ENCODE measurements around the gene NGLY1. TPM values are rescaled to one million over a fixed set of nuclear protein-coding genes. Genes with fewer than 3 reads are reported as not detected.

NGLY1 gene
- total RNA-seq, 1 donor from 2014 or later = 23.3 TPM

DNA sequence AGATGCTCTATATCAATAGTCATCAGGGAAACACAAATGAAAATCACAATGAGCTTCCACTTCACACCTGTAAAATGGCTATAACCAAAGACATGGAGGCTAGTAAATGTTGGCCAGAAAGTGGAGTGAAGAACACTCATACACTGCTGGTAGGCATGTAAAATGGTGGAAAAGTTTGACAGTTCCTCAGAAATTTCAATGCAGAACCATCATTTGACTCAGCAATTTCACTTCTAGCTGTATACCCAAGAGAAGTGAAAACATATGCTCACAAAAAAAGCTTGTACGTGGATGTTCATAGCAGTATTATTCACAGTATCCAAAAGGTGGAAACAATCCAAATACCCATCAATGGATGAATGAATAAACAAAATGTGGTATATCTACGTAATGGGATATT is 99.4 kb downstream of the NGLY1 start:
- DNase-seq (ENCODE audit: low read depth) = no peak
- H3K36me3 ChIP-seq (ENCODE audit: control insufficient read depth, insufficient read depth, low read length) = no peaks in the 10 kb centered on the region
- no peak overlapping the region for H3K4me3 ChIP-seq (ENCODE audit: low read depth, low read length)
- TF ChIP-seq CTCF (IDR thresholded peaks at IDR 0.05; ENCODE audit: insufficient read depth, low read length, poor library complexity, severe bottlenecking) = no peak
- H3K27me3 ChIP-seq (ENCODE audit: control insufficient read depth, insufficient read depth, low read length) = no peaks in the 10 kb centered on the region

GRCh38 chr3:25683410-25683809 is 99.8 kb downstream of the NGLY1 start:
- TF ChIP-seq CTCF (IDR thresholded peaks at IDR 0.05; ENCODE audit: insufficient read depth, low read length, poor library complexity, severe bottlenecking) = no peak

DNA sequence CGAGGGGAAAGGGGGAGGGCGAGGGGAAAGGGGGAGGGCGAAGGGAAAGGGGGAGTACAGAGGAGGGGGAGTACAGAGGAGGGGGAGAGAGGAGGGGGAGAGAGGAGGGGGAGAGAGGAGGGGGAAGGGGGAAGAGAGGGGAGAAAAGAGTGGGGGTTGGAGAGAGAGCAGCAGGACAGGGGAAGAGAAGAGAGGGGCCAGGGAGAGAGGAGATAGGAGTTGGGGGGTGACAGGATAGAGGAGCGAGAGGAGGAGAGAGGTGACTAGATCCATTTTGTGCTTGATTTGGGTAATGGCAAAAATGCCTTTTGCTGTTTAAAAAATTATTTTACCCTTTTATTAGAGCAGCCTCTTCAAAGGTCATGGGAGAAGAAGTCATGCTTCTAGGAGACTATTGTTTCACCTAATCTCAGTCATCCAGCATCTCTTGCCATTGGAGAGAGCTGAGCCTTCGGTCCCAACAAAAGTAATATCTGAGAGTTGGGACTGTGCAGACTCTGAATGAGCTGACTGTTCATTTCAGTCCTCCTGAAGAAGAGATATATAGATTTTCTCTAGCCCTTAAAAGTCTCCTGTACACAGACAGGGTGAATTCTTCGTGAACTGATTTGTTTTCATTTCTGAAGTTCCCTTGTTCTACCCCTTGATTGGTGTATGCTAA is 103.5 kb downstream of the NGLY1 start:
- Histone ChIP-seq H3K4me3 (ENCODE audit: low read depth, low read length) (no peak overlapping the region), H3K36me3 (ENCODE audit: control insufficient read depth, insufficient read depth, low read length) (no peaks in the 10 kb centered on the region), H3K27me3 (ENCODE audit: control insufficient read depth, insufficient read depth, low read length) (no peaks in the 10 kb centered on the region)
- DNase-seq (ENCODE audit: low read depth) = no peak
- no peak for TF ChIP-seq CTCF (IDR thresholded peaks at IDR 0.05; ENCODE audit: insufficient read depth, low read length, poor library complexity, severe bottlenecking)

More at GRCh38 chr3:25683410-25683809, 99.8 kb downstream of the NGLY1 start:
- DNase-seq (ENCODE audit: low read depth) = no peak
- H3K36me3 ChIP-seq (ENCODE audit: control insufficient read depth, insufficient read depth, low read length) = no peaks in the 10 kb centered on the region
- no peaks in the 10 kb centered on the region for H3K27me3 ChIP-seq (ENCODE audit: control insufficient read depth, insufficient read depth, low read length)
- H3K4me3 ChIP-seq (ENCODE audit: low read depth, low read length) = no peak overlapping the region

- no peak overlapping the region for H3K4me3 ChIP-seq (ENCODE audit: low read depth, low read length)
- no peak for TF ChIP-seq CTCF (IDR thresholded peaks at IDR 0.05; ENCODE audit: insufficient read depth, low read length, poor library complexity, severe bottlenecking)
- DNase-seq (ENCODE audit: low read depth) = no peak
- no peaks in the 10 kb centered on the region for H3K36me3 ChIP-seq (ENCODE audit: control insufficient read depth, insufficient read depth, low read length)
- H3K27me3 ChIP-seq (ENCODE audit: control insufficient read depth, insufficient read depth, low read length) = no peaks in the 10 kb centered on the region
Observed at GRCh38 chr3:25679166-25679565, 104.1 kb downstream of the NGLY1 start.

DNA sequence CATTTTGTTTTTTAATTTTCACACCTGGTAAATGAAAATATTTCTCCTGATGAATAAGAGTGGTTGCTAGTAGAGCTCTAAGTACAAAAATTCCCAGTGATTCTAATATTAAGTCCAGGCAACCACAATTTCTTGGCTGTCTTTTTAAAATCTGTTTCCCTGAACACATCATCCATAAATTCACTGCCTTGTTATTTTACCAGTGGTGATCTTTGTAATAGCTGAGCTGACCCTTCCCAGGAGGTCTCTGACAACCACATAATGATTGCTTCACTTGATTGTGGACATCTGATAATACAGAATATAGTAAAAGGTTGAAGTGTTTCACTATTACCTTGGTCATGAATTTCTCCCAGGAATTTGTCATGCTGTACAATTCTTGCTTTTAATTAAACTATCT is 104.7 kb downstream of the NGLY1 start:
- no peak overlapping the region for H3K4me3 ChIP-seq (ENCODE audit: low read depth, low read length)
- H3K36me3 ChIP-seq (ENCODE audit: control insufficient read depth, insufficient read depth, low read length) = no peaks in the 10 kb centered on the region
- no peak for DNase-seq (ENCODE audit: low read depth)
- no peaks in the 10 kb centered on the region for H3K27me3 ChIP-seq (ENCODE audit: control insufficient read depth, insufficient read depth, low read length)
- TF ChIP-seq CTCF (IDR thresholded peaks at IDR 0.05; ENCODE audit: insufficient read depth, low read length, poor library complexity, severe bottlenecking) = no peak

DNA sequence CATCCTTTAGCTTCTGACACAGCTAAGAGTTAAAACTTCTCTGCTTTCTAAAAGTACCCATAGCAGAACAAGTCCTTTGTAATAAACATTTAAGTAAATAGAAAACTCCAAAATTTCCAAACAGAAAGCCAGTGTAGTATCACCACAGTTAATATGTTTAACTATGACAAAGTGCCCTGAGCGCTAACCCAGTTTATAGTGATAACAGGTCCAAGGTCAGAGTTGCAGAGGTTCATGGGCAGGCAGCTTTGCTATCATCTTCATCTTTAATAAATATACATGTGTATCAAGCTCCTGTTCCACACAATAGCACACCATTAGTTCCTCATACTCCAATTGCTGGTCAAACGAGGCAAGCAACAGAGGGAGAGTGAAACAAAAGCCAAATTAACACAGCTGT is 106.1 kb downstream of the NGLY1 start:
- no peak overlapping the region for H3K4me3 ChIP-seq (ENCODE audit: low read depth, low read length)
- TF ChIP-seq CTCF (IDR thresholded peaks at IDR 0.05; ENCODE audit: insufficient read depth, low read length, poor library complexity, severe bottlenecking) = no peak
- no peak for DNase-seq (ENCODE audit: low read depth)
- no peaks in the 10 kb centered on the region for H3K36me3 ChIP-seq (ENCODE audit: control insufficient read depth, insufficient read depth, low read length)
- no peaks in the 10 kb centered on the region for H3K27me3 ChIP-seq (ENCODE audit: control insufficient read depth, insufficient read depth, low read length)
